Gastrocnemius medialis (tissue), 4 donors: ENCODE results near the gene NDP. TPM values are rescaled to one million over a fixed set of nuclear protein-coding genes. Genes with fewer than 3 reads are reported as not detected.
"Not testable (repeated sequence)": the region's sequence is repeated elsewhere in the genome, so short reads cannot be mapped to it uniquely, and the experiment has no call there.

Experiments
- ATAC-seq, 2 donors: fragments of 150-250 bp; one replicate each; pipeline ENCODE4 v1.9.1; 2016
- DNase-seq, 2 donors: peaks; one replicate each; pipeline ENCODE4 v3.0.0-alpha.2; 2019
- H3K27ac ChIP-seq, 4 donors: fragments of 200-600 bp; sonication (generic); 1 replicate in 1 of 4; 2 replicates in 3 of 4; pipeline ENCODE4 v1.5.1; 2016 to 2018; ENCODE audit warnings: mild to moderate bottlenecking in 2 of 4, moderate library complexity in 1 of 4
- H3K27me3 ChIP-seq, 3 donors: fragments of 200-600 bp; sonication (generic) in 2 of 3; 1 replicate in 1 of 3; 2 replicates in 2 of 3; pipeline versions ENCODE4 v1.5.1 to v1.6.0; 2016 to 2019; ENCODE audit warnings: mild to moderate bottlenecking in 1 of 3, moderate library complexity in 1 of 3
- H3K36me3 ChIP-seq, 2 donors: fragments of 200-600 bp; sonication (generic) in 1 of 2; one replicate each; pipeline ENCODE4 v1.5.1; 2017 to 2018
- H3K4me1 ChIP-seq, 2 donors: fragments of 200-600 bp; sonication (generic) in 1 of 2; one replicate each; pipeline ENCODE4 v1.5.1; 2016 to 2017; ENCODE audit warnings: mild to moderate bottlenecking in 2 of 2
- H3K4me3 ChIP-seq, 4 donors: fragments of 200-600 bp; sonication (generic) in 3 of 4; 1 replicate in 1 of 4; 2 replicates in 3 of 4; pipeline ENCODE4 v1.5.1; 2016 to 2019; ENCODE audit warnings: mild to moderate bottlenecking in 2 of 4
- H3K9me3 ChIP-seq, 3 donors: fragments of 200-600 bp; sonication (generic) in 2 of 3; 1 replicate in 1 of 3; 2 replicates in 2 of 3; pipeline ENCODE4 v1.5.1; 2016 to 2019
- CTCF ChIP-seq, 5 experiments: fragments of 450-650 bp in 3 of 5; fragments of 200-600 bp in 2 of 5; sonication (generic) in 2 of 5; IDR thresholded peaks in 4 of 5; conservative IDR thresholded peaks in 1 of 5; 1 replicate in 4 of 5; 2 replicates in 1 of 5; pipeline ENCODE4 v1.5.1; 2016 to 2019; ENCODE audit warnings: antibody characterized with exemption in 5 of 5, mild to moderate bottlenecking in 3 of 5, moderate library complexity in 3 of 5
- POLR2A ChIP-seq, 2 donors: fragments of 450-650 bp; IDR thresholded peaks; one replicate each; pipeline ENCODE4 v1.6.1; 2017; ENCODE audit warnings: antibody characterized with exemption in 2 of 2, mild to moderate bottlenecking in 2 of 2, moderate library complexity in 2 of 2
- in situ Hi-C, 4 donors: fragments of 200-750 bp; cut with MboI; loops; one replicate each; pipeline versions ENCODE4 v1.15.0 to v1.8.0; 2017; ENCODE audit warnings: low sequenced_read_pairs in 4 of 4
- intact Hi-C: fragments of 100-400 bp; cut with DNase I; formaldehyde crosslinking; loops from one replicate; pipeline ENCODE4 v1.15.1; 2023; ENCODE audit warnings: low total_unique reads
- total RNA-seq, 4 donors: library from RNA; depleted of rRNA; stranded (reverse); fragments of >200 nt; gene quantifications; one replicate each; pipeline versions ENCODE4 v1.1.0 to v1.2.3, GENCODE V29; 2016

NDP gene
- total RNA-seq, 4 donors from 2014 or later: not detected

GRCh38 chrX:43953218-43953617 is 20.0 kb downstream of the NDP start:
- no peak for DNase-seq
- in situ Hi-C loops: loop anchor here in 2 of 4 donors (25.0 kb wide), 2 partner anchors 409 to 1234 kb away; no protein-coding TSS in a partner anchor
- Histone ChIP-seq H3K4me3 (no peak overlapping the region), H3K36me3 (no peaks in the 10 kb centered on the region), H3K9me3 (no peaks in the 10 kb centered on the region), H3K4me1 (no peaks in the 10 kb centered on the region), H3K27ac (no peak overlapping the region), H3K27me3 (no peaks in the 10 kb centered on the region)
- intact Hi-C loops: no loop called here
- no peak for ATAC-seq
- TF ChIP-seq CTCF (IDR thresholded peaks at IDR 0.05 in 4 of 5, conservative IDR thresholded peaks at IDR 0.05 in 1 of 5) (no peak), POLR2A (IDR thresholded peaks at IDR 0.05) (no peak)

- no peaks in the 10 kb centered on the region for H3K27me3 ChIP-seq
- DNase-seq (no peak), ATAC-seq (no peak)
- no peak overlapping the region for H3K4me3 ChIP-seq
- in situ Hi-C loops: loop anchor here in 2 of 4 donors (5.0 to 25.0 kb wide), 3 partner anchors 112 to 1238 kb away; no protein-coding TSS in a partner anchor
- intact Hi-C loops: no loop called here
- no peaks in the 10 kb centered on the region for H3K4me1 ChIP-seq
- H3K36me3 ChIP-seq: no peaks in the 10 kb centered on the region
- H3K27ac ChIP-seq: no peak overlapping the region
- TF ChIP-seq POLR2A (IDR thresholded peaks at IDR 0.05): no peak
- TF ChIP-seq CTCF (IDR thresholded peaks at IDR 0.05 in 4 of 5, conservative IDR thresholded peaks at IDR 0.05 in 1 of 5): peak in 2 of 5 experiments; percentile 12 to 51
- no peaks in the 10 kb centered on the region for H3K9me3 ChIP-seq
These were observed 23.5 kb downstream of the NDP start for GRCh38 chrX:43949669-43950068.

- DNase-seq (peak in 1 of 2 donors; percentile 13), ATAC-seq (peak in 1 of 2 donors; percentile 82)
- Histone ChIP-seq H3K27me3 (no peaks in the 10 kb centered on the region), H3K9me3 (no peaks in the 10 kb centered on the region), H3K27ac (no peak overlapping the region), H3K36me3 (no peaks in the 10 kb centered on the region), H3K4me3 (no peak overlapping the region), H3K4me1 (no peaks in the 10 kb centered on the region)
- TF ChIP-seq POLR2A (IDR thresholded peaks at IDR 0.05): no peak
- TF ChIP-seq CTCF (IDR thresholded peaks at IDR 0.05 in 4 of 5, conservative IDR thresholded peaks at IDR 0.05 in 1 of 5): no peak
- intact Hi-C loops (no loop called here), in situ Hi-C loops (loop anchor here in 1 of 4 donors (5.0 kb wide), 1 partner anchor 104 kb away; no protein-coding TSS in a partner anchor)
These were observed 32.2 kb downstream of the NDP start for GRCh38 chrX:43940816-43941474.

GRCh38 chrX:43939187-43939926 is 33.8 kb downstream of the NDP start:
- Histone ChIP-seq H3K27ac (no peak overlapping the region), H3K9me3 (no peaks in the 10 kb centered on the region), H3K36me3 (no peaks in the 10 kb centered on the region), H3K27me3 (no peaks in the 10 kb centered on the region), H3K4me3 (no peak overlapping the region), H3K4me1 (no peaks in the 10 kb centered on the region)
- in situ Hi-C loops: loop anchor here in 2 of 4 donors (5.0 to 10.0 kb wide), 2 partner anchors 105 to 107 kb away; no protein-coding TSS in a partner anchor
- DNase-seq (no peak), ATAC-seq (peak in 1 of 2 donors; percentile 56)
- intact Hi-C loops: loop anchor here (1.0 kb wide), 2 partner anchors 103 to 125 kb away; no protein-coding TSS in a partner anchor
- TF ChIP-seq CTCF (IDR thresholded peaks at IDR 0.05 in 4 of 5, conservative IDR thresholded peaks at IDR 0.05 in 1 of 5) (peak in 4 of 5 experiments; percentile 18 to 43 (median 38)), POLR2A (IDR thresholded peaks at IDR 0.05) (no peak)

GRCh38 chrX:43922032-43922431 is 51.2 kb downstream of the NDP start:
- not testable (repeated sequence) for ATAC-seq

GRCh38 chrX:43910772-43911171 is 62.4 kb downstream of the NDP start:
- intact Hi-C loops: not testable (repeated sequence)

More at GRCh38 chrX:43922032-43922431, 51.2 kb downstream of the NDP start:
- intact Hi-C loops, in situ Hi-C loops, DNase-seq, H3K9me3 ChIP-seq, H3K36me3 ChIP-seq, H3K4me1 ChIP-seq, H3K27me3 ChIP-seq, H3K27ac ChIP-seq, H3K4me3 ChIP-seq: not testable (repeated sequence)

More at GRCh38 chrX:43910772-43911171, 62.4 kb downstream of the NDP start:
- ATAC-seq, H3K4me3 ChIP-seq, DNase-seq, in situ Hi-C loops, H3K27ac ChIP-seq, H3K36me3 ChIP-seq, H3K4me1 ChIP-seq, H3K9me3 ChIP-seq, H3K27me3 ChIP-seq: not testable (repeated sequence)
